Right renal cortex interstitium (tissue), 3 donors: ENCODE results near the gene ARL5A. TPM values are rescaled to one million over a fixed set of nuclear protein-coding genes. Genes with fewer than 3 reads are reported as not detected.

ENCODE experiments used
- DNase-seq, 3 donors: peaks; one replicate each; pipeline ENCODE4 v3.0.0-alpha.2; 2013; ENCODE audit warnings: low read depth in 3 of 3, low spot score in 2 of 3
- polyA plus RNA-seq, 3 donors: library from polyadenylated mRNA; unstranded; fragments of 120-200 nt; gene quantifications; one replicate each; pipeline ENCODE4 v1.2.1, GENCODE V29; 2013; ENCODE audit not compliant: insufficient read length in 3 of 3

ARL5A gene
- polyA plus RNA-seq, 3 donors, result 40.6 to 43.6 (median 42.8) TPM

DNA sequence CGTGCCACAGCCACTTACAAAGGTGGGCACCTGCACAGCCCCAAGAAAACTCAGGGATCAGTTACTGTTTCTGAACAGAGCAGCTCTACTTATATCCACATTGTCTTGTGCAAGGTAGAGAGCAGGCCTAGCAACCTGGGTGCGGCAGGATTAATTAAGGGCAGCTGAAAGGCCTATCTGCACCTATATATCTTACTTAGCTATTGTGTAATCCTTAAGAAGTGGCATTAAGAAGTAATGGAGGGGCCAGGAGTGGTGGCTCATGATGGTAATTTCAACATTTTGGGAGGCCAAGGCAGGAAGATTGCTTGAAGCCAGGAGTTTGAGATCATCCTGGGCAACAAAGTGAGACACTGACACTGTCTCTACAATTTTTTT, 12.8 kb upstream of the ARL5A start:
- no peak for DNase-seq

DNA sequence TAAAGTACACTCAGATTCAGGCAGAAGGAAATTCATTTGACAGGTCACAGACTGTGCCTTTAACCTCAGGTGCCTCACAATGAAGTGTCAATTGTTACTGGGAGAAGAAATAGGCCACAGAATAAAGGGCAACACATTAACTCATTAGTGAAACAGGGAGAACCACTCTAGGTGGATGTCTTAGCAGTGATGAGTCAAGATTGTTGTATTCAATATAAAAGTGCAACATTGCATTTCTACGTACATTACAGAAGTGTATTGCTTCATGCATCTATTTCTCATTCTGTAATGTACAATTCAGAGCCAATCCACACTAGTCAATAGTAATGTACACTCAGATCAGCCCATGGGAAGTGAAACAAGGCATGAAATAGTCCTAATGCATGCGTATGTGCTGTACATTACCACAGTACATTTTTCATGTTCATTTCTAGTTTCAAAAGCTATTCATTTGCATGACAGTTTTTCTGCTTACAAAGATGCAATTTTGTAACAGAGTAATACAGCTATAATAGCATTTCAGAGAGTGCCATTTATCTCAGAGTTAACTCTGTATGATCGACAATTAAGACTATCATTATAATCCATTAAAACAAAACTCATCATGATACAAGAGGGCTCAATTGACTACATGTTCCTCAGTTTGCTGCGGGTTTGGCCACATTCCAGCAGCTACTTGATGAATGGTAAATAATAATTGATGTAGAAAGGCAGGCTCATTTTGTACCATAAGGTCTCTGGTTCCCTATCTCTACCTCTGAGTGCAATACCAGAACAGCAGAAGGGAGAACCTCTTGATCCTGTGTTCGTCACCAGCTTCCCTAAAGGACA, 12.2 kb upstream of the ARL5A start:
- DNase-seq, result no peak

DNA sequence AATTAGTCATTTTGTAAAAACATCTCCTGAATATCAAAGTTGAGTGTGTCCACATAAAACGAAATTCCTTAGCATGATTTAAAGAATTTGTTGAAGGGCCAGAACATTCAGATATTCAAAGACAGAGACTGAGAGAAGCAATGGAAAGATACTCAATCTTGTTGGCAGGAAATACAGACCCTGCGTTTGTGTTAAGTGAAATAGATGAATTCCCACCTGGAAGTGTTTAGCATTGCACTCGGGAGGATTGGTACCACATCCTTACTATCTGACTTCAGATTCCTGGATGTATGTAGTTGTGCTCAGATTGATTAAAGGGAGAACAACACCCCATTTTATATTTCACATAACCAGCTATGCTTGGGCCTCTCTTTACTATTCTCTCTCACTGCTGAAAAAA, 9.7 kb upstream of the ARL5A start:
- DNase-seq, result no peak

DNA sequence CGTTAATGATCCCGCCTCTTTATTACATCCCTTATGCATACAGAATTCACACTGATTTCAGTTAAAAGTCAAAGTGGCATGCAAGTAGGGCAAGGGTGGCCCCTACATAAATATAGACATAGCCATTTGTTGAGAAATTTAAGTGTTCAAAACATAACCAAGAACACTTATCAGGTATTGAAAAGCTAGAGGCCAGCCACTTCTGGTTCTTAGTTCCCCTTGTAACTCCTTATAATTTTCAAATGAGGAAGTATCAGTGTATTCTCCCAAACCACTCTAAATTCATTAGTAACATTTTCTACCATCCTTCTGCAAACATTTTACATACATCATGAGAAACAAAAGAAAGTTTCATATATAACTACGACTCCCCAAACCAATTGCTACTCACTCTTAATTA, 5.8 kb upstream of the ARL5A start:
- DNase-seq, result no peak

DNA sequence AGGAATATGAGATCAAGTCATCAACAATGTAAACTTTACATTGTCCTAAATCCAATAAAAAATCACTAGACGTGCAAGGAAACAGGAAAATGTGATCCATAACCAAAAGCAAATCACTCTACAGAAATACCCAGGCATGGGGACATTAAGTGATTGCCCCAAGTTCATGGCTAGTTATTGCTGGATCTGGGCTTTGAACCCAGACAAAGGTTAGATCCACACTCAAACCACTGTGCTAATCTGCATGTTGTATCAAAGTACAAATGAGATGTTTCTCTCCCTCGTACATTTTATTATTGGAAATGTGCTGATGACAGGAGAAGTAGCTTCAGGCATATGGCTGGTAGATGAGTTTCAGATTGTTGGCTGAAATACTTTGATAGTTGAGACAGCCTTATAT, 2.7 kb upstream of the ARL5A start:
- no peak for DNase-seq

DNA sequence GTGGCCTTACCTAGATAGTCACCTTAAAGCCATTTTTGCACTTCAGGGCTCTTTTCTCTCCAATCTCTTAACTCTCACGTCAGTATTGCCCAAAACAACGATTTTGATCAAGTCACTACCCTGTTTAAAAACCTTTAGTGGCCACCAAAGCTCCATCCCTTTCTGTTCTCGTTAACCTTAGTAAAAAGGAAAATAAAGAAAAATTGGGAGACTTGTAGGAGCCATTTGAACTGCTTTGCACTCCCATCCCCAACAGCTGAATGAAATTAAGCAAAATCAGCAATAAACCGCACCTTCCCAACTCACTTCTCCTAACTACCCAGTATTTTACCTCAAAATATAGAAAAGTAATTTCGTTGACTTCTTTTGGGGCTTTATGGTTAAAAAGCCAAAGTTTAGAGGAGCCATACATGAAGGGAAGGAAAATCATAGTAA, 686 bp upstream of the ARL5A start:
- no peak for DNase-seq

DNA sequence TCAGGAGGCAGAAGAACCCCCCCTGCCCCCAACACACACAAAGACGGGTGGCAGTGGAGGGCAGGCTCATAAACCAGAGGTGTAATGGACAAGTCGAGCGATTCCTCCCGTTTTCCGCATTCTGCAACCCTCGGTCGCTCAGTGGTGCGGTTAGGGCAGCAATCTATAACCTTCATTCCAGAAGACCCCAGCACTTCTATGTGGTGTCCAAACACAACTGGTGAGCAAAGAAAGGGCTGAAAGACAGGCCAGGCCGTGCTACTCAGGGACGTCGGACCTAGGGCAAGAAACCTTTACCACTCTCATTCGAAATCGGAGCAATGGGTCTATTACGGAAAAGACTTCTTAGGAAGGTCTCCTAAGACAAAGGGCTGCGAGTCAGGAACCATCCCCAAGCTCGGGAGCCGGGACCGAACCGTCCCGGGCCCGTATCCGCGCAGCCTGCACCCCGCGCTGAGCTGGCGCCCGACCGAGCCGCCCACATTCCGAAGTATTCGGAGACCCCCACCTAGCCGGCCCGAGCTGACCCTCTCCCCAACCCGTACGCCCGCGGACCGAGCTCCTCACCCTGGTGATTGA, 568 bp downstream of the ARL5A start:
- no peak for DNase-seq

DNA sequence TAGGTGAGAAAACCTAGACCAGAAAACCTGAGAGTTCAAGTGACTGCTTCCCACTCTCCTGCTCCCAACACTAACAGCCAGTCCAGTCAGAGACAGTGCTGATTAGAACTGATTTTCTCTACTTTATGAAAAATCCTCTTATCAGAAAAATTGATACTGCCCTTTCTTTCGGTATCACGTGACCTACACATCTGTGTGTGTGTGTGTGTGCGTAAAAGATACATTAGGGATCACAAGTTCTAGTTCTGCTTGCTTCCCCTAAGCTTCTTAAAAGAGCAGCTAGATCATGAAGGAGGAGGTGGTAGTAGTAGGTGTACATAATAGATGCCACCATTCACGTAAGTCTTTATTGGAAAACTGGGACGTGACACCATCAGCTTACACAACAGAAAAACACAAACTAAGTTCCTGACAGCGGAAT, 1.5 kb downstream of the ARL5A start:
- DNase-seq, result no peak

DNA sequence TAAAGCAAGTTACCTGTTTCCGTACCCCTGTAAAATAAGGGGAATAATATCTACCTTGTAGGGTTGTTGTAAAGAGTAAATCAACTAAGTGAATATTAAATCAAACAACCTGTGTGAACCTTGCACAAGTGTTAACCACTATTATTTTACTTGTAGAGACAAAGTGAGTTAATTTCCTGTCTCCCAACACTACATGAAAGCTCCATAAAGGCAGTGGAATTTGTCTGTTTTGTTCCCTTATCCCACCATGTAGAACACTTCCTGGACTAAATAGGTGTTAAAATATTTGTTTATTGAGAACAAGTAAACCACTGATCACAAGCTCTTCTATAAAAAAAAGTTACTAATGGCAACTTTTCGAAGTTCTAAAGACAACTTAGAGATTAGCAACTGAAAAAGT, 3.3 kb downstream of the ARL5A start:
- DNase-seq, result no peak

DNA sequence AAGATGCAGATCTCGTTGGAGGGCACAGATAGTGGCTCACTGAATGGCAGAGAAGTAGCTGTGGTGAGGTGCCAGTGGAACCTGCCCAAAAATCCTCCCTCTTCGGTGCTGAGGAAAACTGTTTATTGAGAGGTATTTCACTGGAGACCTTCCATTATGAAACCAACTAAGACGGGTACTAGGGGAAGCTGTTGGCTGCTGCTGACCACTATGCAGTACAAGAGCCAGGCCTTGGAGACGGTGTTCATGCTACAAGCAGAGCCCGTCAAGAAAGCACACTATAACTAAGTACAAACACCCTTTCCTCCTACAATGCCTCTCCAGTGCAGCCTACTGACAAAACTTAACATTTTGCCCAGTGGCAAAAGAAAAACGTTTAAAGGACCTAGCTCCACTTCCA, 4.6 kb downstream of the ARL5A start:
- DNase-seq, result no peak

DNA sequence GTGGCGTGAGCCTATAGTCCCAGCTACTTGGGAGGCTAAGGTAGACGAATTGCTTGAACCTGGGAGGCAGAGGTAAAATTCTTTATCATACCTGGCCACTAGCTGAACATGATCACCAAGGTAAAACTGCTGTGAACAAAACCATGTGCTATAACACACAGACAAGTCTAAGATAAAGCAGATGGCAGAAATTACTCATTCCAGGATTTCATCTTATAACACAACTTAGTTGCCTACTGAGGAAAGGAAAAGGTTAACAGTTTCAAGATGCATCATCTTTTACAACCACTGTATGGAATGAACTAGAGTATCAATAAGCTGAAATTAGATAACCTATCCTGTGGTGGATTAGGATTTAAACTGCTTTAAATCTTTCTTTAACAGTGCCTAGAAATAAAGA, 8.3 kb downstream of the ARL5A start:
- DNase-seq, result no peak

DNA sequence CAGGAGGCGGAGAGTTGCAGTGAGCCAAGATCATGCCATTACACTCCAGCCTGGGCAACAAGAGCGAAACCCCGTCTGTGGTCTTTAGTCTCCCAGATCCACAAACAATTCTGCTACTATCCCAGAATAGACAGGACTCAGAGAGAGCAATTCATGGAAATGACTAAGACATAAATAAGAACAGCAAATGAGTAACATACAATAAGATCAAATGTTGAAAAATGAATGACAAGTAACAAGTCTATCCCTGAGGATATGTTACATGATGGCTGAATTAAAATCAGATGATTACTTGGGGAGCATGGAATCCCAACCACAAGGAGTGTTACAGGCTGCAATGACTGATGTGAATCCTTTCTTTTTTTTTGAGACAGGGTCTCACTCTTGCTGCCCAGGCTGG, 10.3 kb downstream of the ARL5A start:
- no peak for DNase-seq

DNA sequence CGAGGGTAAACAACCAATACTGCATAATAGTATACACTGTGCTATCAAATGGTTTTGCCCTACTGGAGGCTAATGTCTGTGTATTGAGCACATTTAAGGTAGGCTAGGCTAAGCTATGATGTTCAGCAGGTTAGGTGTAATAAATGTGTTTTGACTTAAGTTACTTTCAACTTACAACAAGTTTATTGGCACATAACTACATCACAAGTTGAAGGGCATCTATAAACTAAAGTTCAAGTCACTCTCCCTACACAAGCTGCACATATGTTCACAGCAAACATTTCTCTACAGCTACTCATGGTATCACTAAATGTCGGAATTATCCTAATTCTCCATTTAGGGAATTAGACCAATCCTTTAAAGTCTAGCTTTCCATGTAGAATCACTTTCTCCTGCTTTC, 11.4 kb downstream of the ARL5A start:
- DNase-seq, result no peak

DNA sequence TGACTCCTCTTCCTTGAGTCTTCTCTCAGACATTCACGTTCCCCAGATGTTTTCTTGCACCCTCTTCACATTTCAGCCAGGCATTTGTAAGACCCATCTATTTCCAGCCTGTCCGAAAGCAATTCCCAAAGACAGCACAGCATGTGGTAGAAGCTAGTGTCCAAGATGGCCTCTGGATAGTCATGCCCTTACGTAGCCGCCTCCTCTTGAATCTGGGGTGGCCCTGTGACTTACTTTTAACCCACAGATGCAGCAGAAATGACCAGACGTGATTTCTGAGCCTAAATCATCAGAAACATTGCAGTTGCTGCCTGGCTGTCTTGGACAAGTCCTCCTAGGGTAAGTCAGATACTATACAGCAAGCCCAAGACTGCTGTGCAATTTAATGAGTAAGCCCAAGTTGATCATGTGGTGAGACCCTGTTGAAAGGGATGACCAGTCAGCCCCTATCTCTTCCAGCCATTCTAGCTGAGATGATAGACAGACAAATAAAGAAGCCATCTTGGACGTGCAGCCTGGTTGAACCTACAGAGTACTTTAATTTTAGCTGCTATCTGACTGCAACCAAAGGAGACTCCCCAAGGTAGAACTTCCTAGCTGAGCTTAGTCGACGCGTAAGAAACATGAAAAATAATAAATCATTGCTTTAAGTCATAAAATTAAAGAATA, 12.3 kb downstream of the ARL5A start:
- no peak for DNase-seq

DNA sequence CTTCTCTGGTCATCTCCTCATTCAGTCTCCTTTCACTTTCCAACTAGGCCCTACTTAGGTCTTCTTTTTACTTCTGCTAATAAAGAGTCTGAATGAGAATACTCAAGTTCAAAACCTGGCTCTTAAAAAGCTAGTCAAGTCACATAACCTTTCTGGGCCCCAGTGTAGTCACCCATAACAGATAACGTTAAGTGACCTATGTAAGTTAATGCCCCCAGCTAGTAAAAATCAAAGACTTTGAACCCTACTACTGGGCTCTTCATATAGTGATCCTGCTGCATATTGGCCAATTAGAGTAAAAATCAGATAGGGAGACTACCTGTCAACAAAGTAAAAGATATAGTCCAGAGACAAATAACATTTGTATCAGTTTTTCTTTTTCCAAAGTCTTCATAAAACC, 17.7 kb downstream of the ARL5A start:
- no peak for DNase-seq

DNA sequence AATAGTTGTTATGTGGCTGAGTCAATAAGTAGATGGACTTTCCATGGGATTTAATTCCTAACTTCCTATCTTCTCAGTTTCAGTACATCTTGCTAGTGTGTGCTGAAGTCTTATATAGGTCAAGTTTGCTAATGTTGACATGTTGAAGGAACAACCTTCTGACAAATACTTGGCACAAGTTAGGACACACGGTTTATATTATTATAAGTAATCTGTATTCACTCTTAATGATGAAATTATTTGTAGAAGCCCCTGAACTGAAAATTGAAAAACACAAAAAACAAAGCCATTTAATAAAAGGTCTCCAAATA, 19.2 kb downstream of the ARL5A start:
- no peak for DNase-seq

DNA sequence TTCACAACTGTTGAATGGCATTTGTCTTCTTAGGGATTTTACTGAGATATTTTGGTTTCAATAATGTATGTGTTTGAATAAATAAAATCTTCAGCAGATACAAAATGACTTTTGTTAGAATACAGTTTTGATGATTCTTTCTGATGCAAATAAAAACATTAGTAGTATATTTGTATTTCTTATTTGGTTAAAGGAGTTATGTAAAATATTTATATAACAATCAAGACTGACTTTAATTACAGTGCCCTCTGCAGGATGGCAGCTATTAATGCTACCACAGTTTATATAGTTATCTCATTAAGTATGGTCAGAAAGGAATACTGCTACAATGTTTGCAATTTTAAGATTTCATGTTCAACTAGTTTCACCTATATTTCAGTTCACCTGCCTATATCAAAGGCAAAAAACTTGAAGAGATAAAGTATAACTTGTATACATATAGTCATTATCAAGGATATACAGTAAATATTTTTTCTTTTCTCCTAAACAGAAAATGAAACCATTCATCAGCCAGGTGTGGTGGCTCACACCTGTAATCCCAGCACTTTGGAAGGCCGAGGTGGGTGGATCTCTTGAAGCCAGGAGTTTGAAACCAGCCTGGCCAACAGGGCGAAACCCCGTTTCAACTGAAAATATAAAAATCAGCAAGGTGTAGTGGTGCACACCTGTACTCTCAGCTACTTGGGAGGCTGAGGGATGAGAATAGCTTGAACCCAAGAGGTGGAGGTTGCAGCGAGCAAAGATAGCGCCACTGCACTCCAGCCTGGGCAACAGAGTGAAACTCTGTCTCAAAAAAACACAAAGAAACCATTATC, 19.8 kb downstream of the ARL5A start:
- DNase-seq, result no peak

DNA sequence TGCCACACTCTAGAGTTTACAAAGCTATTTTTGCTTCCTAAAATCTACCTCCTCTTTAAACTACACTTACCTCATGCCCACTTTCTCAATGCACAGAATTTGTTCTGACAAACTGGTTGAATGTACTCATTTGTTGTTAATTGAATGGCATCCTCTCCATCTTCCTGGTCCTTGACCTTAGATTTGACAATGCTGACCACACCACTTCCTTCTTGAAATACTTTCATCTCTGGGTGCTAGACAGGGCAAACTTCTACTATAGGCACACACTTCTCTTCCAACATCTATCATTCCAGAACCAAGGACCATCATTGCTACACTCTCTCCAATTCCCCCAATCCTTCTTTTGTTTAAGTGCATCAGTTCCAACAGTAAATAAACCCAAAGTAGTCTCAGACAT, 22.3 kb downstream of the ARL5A start:
- no peak for DNase-seq

DNA sequence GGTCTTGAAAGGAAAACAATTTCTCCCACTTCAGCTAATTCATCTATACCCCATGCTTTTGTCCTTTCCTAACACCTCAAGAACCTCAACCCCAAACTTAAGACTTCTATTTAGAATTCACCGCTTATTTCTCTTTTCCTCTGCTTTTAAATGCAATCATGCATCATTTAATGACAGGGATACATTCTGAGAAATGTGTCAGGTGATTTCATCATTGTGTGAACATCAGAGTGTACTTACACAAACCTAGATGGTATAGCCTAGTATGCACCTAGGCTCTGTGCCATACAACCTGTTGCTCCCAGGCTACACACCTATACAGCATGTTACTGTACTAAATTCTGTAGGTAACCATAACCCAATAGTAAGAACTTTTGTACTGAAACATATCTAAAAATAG, 22.9 kb downstream of the ARL5A start:
- DNase-seq, result no peak

DNA sequence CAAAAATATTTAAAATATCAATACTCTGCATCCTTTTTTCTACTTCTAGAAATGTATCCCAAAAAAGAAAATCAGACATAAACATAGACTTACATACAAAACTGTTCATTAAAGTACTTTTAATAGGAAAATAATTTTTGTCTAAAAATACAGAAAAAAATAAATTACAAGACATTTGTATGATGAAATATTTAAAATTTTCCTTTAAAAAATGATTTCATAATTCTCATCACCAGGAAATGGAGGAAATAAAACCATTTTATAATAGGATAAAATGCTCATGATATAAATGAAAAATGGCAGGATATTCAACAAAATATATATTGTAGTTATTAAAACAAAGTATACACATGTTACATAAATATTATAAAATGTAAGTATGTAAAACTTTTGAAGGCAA, 24.4 kb downstream of the ARL5A start:
- DNase-seq, result no peak

DNA sequence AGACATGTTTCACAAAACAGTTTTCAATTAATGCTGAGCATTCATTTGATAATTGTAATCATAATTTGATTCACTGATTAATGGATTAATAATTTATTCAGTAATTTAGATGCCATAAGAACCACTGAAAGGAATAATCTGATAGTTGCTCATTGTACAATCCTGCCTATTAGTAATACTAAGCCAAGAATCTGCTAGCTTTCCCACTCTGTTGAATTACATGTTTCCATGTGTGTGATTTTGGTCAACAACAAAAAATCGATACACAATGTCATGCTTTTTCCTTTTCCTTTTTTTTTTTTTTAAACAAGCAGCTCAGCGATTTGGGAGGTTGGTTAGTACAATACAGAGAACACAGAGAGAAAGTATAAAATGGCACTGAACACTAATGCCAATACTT, 25.9 kb downstream of the ARL5A start:
- no peak for DNase-seq
